PFSK-1 (cell line): ENCODE data around the gene MRPS15.

Source experiments
- FOXP2 ChIP-seq: optimal IDR thresholded peaks from 2 replicates; pipeline ENCODE3; 2011; ENCODE audit warnings: borderline replicate concordance, control low read depth, inconsistent platforms; ENCODE audit not compliant: insufficient read depth; ENCODE audit errors: extremely low read length, extremely low read depth
- POLR2AphosphoS5 ChIP-seq: IDR thresholded peaks from 2 replicates; pipeline ENCODE4 v1.6.1; 2012; ENCODE audit warnings: low read depth, mild to moderate bottlenecking, control low read depth, low read length, moderate library complexity
- REST ChIP-seq, 2 experiments: IDR thresholded peaks; 2 replicates each; pipeline versions ENCODE4 v1.6.1 to v1.8.0; 2011 to 2012; ENCODE audit warnings: low read depth in 2 of 2, low read length in 2 of 2, control low read depth in 1 of 2, inconsistent platforms in 1 of 2, mild to moderate bottlenecking in 1 of 2, moderate library complexity in 1 of 2; ENCODE audit not compliant: insufficient read depth in 1 of 2
- SIN3A ChIP-seq: IDR thresholded peaks from 2 replicates; pipeline ENCODE4 v1.6.1; 2012; ENCODE audit warnings: mild to moderate bottlenecking, low read length, moderate library complexity, borderline replicate concordance; ENCODE audit not compliant: insufficient read depth
- TAF1 ChIP-seq: IDR thresholded peaks from 2 replicates; pipeline ENCODE4 v1.6.1; 2012; ENCODE audit warnings: low read length, control low read depth, borderline replicate concordance; ENCODE audit not compliant: insufficient read depth

Gene MRPS15

GRCh38 chr1:36497207-36497606, 33.0 kb upstream of the MRPS15 start:
- TF ChIP-seq TAF1, result no peak
- no peak for TF ChIP-seq FOXP2

GRCh38 chr1:36494971-36495370, 30.8 kb upstream of the MRPS15 start:
- TF ChIP-seq TAF1 (no peak), REST (IDR thresholded peaks at IDR 0.05; ENCODE audit: insufficient read depth in 1 of 2, low read depth in 2 of 2, low read length in 2 of 2) (no peak), FOXP2 (no peak), POLR2AphosphoS5 (no peak), SIN3A (no peak)

DNA sequence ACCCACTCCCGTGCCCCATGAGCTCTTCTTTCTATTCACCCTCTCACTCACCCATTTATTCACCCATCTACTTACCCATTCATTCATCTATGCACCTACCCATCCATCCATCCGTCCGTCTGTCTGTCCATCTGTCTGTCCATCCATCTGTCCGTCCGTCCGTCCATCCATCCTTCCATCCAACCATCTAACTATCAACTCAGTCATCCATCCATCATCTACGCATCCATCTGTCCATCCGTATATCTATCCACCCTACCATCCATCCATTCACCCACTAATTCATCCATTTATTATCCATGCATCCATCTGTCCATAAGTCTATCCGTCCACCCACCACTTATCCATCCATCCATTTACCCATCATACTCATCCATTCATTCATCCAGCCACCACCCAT, 29.3 kb upstream of the MRPS15 start:
- TF ChIP-seq SIN3A (no peak), REST (IDR thresholded peaks at IDR 0.05; ENCODE audit: insufficient read depth in 1 of 2, low read depth in 2 of 2, low read length in 2 of 2) (no peak), FOXP2 (no peak), TAF1 (no peak), POLR2AphosphoS5 (no peak)

DNA sequence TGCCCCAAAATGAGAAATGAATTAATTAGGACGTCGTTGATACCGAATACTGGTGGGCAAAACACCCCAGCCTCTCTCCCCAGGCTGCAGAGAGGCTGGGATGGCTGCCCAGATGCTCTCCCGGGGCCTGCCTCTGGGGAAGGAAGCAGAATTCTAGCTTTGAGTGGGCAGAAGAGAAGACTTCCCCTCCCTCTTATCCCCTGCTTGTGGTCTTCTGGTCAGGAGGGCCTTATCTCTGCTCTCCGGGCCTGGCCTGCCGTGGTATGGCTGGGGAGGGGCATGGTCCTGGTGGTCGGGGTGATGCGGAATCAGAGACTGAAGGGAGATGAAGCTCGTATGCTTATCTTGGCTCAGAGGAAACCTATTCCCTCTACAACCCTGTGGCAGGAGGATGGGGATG, 28.3 kb upstream of the MRPS15 start:
- no peak for TF ChIP-seq POLR2AphosphoS5

DNA sequence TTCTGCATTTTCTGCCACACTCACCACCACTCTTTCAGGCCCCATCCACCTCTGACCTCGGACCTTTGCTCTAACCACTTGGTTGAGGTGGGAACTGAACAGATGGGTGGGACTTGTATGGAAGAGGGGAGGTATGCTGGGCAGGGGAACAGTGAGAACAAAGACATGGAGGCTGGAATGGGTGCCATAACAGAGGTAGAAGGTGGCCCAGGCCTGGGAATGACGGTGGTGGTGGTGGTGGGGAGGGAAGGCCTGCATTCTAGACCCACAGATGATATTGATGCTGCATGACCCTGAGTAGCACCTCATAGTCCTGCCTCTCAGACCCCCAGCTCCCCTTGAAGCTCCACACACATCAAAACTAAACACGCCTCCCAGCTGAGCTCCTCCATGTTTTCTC, 23.7 kb upstream of the MRPS15 start:
- TF ChIP-seq POLR2AphosphoS5 (no peak), FOXP2 (no peak), REST (IDR thresholded peaks at IDR 0.05; ENCODE audit: insufficient read depth in 1 of 2, low read depth in 2 of 2, low read length in 2 of 2) (no peak)

GRCh38 chr1:36486439-36487335, 22.5 kb upstream of the MRPS15 start:
- peak; percentile 49 for TF ChIP-seq FOXP2
- TF ChIP-seq REST (IDR thresholded peaks at IDR 0.05; ENCODE audit: insufficient read depth in 1 of 2, low read depth in 2 of 2, low read length in 2 of 2), result no peak
